ENCODE results near the gene SLC22A14.

Gene SLC22A14

DNA sequence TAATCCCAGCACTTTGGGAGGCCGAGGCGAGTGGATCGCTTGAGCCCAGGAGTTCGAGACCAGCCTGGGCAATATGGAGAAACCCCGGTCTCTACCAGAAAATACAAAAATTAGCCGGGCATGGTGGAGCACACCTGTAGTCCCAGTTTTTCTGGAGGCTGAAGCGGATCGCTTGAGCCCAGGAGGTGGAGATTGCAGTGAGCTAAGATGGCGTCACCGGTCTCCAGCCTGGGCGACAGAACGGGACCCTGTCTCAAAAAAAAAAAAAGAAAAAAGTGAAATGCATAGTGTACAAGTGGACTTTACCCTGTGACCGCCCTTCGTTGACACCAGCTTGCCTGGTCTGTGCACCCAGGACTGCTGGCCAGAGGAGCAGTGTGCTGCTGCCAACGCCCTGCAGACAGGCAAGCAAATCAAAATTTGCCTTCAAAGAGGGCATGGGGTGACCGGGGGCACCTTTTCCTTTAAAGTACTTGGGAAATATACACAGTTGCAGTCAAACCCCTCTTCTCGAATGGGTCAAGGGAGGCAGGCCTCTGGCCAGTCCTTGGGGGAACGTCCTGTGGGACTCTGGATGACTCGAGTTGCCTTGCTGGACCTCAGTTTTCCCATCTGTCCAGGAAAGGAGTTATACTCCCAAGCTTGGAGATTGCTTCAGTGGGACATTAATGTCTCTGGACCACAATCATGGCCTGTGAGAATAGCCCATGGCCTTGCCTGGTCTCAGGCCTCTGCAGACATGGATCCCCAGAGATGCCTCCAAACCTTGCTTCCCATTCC lies 65.5 kb downstream of the SLC22A14 start:
- DNase-seq, result no peak

- DNase-seq, result no peak
Measured at GRCh38 chr3:38348903-38349302, 66.8 kb downstream of the SLC22A14 start.

DNA sequence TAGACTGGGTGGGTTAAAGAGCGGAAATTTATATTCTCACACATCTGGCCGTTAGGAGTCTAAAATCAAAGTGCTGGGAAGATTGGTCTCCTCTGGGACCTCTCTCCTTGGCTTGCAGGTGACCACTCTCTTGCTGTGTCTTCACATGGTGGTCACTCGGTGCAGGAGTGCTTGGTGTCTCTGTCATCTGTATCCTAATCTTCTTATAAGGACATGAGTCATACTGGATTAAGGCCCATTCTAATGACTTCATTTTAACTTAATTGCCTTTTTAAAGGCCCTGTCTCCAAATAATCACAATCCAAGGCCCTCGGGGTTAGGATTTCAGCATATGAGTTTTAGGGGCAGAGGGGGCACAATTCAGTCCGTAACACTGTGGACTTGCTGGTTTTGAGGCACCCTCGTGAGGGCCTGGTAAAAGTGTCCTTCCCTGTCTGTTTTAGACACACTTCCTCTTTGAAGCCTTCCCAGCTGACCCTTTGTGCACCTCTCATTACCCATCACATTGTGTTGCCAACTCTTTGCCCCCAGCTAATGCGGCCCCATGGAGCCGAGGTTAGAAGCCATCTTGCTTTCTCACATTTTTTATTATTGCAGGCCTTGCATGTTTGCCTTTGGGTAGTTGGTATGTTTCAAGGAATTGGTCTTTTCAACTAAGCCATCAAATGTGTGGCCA lies 67.7 kb downstream of the SLC22A14 start:
- no peak for DNase-seq

- DNase-seq, result no peak
Measured at GRCh38 chr3:38353151-38353550, 71.1 kb downstream of the SLC22A14 start.

DNA sequence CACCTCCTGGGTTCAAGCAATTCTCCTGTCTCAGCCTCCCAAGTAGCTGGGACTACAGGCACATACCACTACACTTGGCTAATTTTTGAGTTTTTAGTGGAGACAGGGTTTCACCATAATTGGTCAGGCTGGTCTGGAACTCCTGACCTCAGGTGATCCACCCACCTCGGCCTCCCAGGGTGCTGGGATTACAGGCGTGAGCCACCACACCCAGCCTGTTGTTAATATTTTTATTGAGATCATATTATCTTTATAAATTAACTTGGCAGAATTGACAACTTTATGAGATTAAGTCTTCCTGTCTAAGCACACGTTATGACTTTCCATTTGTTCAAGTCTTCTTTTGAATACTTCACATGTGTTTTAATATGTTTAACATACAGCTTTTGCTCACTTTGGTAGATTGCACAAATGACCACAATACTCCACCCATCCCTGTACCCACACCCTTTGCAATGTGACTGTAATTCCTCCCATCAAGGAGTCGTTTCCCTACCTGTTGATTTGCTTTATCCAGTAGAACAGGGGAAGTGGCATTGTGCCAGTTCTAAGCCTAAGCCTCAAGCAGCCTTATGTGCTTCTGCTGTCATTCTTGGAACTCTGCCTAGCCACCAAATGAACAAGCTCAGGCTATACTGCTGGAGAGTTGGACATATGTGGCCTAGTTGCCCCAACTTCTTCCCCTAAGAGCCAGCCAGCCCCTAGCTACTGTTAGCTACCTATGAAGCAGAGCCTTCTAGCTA lies 72.7 kb downstream of the SLC22A14 start:
- DNase-seq, result no peak

GRCh38 chr3:38359038-38359437 lies 76.9 kb downstream of the SLC22A14 start:
- DNase-seq, result no peak

- no peak for DNase-seq
Measured at GRCh38 chr3:38360345-38360744, 78.3 kb downstream of the SLC22A14 start.

DNA sequence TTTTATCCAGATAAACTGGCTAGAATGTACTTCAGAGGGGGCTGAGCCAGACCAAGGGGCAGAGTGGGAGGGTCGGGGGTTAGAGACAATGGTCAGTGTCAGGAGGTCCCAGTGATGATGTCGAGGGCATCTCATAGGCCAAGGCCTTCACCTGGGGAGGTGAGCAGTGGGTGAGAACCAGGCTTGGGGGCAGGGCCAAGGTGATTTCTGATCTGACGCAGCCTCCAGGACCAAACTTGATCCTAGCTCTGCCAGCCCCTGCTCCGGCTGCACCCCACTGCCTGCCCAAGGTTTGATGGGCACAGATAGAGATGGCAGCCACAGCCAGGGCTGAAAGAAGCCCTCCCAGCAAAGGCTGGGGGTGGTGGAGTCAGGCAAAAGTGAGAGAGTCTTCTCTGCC lies 79.4 kb downstream of the SLC22A14 start:
- DNase-seq, result no peak

GRCh38 chr3:38362825-38363224 lies 80.7 kb downstream of the SLC22A14 start:
- no peak for DNase-seq

- no peak for DNase-seq
Measured at GRCh38 chr3:38364721-38365400, 82.8 kb downstream of the SLC22A14 start.

DNA sequence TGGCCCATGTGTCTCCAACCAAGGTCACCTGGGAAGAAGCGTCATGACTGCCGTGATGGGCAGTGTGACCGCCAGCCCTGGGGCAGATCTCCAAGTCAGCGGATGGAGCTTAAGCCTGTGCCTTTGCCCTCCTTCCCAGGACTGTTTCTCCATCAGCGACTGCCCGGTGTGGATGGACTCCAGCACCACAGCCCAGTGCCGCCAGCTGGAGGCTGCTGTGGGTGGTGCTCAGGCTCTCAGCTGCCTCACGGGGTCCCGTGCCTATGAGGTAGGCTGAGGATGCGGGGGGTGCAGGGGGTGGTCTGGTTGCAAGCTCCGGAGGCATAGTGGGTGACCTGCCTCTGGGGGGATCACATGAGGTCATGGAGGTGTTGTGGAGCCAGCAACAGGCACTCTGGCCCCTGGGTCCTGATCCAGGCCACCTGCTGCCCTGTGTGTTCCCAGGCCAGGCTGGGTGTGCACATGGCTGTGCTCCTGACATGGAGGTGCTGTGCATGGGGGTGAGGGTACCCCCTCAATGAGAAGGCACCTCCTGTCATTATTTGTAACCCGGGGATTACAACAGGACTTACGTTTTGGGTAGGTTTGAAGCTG lies 83.5 kb downstream of the SLC22A14 start:
- DNase-seq, result no peak

DNA sequence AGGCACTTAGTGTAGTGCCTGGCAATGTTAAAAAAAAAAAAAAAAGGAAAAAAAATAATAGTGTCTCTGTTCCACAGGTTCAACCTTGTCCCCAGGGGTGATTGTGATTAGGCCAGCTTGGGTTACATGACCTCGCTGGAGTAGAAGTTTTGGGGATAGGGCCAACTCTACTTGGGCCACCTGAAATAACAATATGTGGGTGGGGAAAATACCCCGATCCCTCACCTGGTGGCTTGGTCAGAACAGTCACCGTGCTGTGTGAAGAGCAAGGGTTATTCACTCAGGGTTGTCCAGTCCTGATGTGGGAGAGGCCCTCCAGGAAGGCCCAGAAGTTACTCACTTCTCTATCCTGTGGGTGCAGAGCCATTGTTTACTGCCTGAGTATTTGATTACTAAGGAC lies 84.0 kb downstream of the SLC22A14 start:
- DNase-seq, result no peak

- DNase-seq, result no peak
Measured at GRCh38 chr3:38367779-38368178, 85.7 kb downstream of the SLC22A14 start.

Measured in stimulated activated CD4-positive, alpha-beta T cell treated with anti-CD3 and anti-CD28 coated beads, Interleukin-4, amount 100 ng/mL, for 4 hours (primary cell).